Brain pericyte (primary cell): ENCODE measurements around the gene SLC19A1.
A peak's percentile ranks its signal among the peaks of the same experiment; 100 is the strongest.

Source experiments
- DNase-seq: peaks from one replicate; pipeline ENCODE4 v3.0.0-alpha.2; 2012; ENCODE audit warnings: low read depth, low spot score

Gene SLC19A1

DNA sequence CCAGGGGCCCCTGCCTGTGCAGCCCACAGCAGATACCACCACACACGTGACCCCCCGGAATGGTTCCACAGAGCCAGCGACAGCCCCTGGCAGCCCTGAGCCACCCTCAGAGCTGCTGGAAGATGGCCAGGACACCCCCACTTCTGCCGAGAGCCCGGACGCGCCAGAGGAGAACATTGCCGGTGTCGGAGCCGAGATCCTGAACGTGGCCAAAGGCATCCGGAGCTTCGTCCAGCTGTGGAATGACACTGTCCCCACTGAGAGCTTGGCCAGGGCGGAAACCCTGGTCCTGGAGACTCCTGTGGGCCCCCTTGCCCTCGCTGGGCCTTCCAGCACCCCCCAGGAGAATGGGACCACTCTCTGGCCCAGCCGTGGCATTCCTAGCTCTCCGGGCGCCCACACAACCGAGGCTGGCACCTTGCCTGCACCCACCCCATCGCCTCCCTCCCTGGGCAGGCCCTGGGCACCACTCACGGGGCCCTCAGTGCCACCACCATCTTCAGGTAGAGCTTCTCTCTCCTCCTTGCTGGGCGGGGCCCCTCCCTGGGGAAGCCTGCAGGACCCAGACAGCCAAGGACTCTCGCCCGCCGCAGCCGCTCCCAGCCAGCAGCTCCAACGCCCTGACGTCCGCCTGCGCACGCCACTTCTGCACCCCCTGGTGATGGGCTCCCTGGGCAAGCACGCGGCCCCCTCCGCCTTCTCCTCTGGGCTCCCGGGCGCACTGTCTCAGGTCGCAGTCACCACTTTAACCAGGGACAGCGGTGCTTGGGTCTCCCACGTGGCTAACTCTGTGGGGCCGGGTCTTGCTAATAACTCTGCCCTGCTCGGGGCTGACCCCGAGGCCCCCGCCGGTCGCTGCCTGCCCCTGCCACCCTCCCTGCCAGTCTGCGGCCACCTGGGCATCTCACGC is 86.3 kb downstream of the SLC19A1 start:
- no peak for DNase-seq

DNA sequence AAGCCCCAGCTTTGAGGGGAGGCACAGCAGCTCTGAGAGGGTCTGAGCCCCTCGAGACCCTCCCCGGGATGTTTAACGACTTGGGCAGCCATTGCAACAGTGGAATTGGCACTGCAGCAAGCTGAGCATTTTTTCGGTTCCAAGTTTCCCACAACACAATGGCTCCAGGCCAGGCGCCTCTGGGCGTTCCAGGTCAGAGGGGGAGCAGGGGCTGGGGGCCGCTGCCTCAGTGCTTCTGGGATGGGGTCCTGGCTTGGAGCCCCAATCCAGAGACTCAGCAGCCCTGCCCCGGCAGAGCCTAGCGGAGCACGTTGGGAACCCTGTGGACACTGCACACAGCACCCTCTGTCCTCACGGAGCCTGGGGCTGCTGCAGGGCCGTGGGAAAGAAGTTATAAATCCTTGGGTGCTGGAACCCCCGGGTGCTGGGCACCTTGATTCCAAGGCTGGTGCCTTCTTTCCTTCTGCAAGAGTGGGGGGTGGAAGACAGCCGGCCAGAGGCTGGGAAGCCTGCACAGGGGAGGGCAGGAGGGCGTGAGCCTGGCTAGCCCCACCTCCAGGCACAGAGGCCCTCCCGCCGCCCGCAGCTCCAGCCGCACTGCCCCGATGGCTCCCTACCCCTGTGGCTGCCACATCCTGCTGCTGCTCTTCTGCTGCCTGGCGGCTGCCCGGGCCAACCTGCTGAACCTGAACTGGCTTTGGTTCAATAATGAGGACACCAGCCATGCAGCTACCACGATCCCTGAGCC is 87.1 kb downstream of the SLC19A1 start:
- no peak for DNase-seq

DNA sequence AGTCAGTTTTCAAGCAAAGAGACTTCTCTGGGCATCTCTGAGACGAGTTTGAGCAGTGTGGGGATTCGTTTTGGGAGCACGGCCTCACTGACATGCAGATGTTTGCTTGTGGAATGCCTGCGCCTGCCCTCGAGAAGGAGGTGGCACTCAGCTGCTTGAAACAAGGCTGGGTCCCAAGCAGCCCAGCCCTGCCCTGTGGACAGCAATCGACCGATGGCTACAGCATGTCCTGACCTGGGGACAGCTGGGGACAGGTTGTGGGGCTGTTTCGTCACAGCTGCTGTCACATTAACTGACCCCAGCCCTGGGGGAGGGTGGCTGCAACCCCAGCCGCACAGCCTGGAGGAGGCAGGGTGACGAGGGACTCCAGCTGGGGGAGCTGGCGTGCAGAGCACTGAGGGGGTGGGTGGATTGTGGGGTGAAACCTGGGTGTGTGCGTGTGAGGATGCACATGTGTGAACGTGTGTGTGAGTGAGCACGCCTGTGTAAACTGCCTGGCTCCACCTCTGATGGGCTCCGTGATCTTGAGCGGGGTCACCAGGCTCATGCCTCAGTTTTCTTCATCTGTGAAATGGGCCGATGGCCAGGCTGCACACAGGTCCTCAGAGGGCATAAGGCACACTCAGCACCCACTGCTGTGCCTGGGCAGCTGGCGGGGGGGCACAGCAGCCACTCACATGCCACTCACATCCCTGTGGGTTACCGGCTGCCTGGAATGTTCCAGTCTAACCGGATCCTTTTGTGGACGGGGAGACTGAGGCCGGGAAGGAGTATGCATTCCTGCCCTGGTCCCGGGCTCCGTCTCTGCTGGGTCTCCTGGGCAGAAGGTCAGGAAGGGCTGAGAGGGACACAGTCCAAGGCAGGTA is 87.9 kb downstream of the SLC19A1 start:
- DNase-seq = no peak

DNA sequence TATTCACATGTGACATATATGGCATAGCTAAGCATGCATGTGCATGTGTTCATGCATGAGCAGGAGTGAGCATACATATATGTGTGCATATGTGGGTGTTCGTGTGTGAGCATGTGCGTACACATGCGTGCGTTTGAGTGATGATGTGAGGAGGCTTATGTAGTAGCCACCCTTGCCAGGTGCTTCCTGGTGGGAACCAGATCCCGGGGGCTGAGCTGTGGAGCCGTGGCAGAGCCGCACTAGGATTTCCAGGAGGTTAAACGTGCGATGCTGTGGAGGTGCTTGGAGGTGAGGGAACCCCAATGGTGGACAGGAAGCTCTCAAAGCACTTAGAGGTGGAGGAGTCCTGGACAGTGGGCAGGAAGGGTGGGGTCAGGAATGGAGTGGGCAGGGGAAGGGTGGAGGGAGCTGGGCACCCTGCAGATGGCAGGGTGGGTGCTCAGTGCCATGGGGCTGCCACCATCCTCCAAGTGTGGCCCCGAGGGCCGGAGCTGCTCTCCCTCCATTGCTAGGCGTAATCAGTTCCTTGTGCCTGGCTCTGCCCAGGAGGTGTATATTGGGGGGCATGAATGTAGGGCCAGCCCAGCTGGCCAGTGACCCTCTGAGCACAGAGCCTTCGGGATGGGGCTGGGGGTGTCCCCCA is 88.8 kb downstream of the SLC19A1 start:
- DNase-seq = no peak

DNA sequence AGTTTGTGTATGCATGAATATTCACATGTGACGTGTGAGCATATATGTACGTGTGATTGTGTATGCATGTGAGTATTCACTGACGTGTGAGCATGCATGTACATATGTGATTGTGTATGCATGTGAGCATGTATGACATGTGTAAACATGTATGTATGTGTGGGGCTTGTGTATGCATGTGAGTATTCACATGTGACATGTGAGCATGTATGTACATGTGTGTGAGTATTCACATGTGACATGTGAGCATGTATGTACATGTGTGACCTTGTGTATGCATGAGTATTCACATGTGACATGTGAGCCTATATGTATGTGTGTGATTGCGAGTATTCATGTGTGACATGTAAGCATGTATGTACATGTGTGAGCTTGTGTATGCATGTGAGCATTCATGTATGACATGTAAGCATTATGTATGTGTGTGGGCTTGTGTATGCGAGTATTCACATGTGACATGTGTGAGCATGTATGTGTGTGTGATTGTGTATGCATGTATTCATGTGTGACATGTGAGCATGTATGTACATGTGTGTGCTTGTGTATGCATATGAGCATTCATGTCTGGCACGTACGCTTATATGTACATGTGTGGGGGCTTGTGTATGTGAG is 89.4 kb downstream of the SLC19A1 start:
- DNase-seq = no peak

DNA sequence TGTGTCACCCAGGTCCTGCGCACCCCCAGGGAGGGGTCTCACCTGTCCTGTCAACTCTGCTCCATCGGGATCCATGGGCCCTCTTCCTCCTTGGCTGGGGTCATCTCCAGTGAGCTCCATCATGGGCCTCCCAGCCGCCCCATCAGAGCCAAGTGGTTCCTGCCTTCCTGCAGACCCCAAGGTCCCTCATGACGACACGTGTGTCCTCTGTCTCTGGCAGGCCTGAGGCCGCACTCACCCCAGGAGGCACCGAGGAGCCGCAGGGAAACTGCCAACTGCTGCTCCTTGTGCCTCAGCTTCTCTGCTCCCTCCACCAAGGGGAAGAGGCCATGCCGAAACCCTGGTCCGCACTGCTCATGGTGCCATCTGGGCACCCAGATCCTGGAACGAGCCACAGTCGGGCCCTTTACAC is 90.5 kb downstream of the SLC19A1 start:
- DNase-seq = no peak

DNA sequence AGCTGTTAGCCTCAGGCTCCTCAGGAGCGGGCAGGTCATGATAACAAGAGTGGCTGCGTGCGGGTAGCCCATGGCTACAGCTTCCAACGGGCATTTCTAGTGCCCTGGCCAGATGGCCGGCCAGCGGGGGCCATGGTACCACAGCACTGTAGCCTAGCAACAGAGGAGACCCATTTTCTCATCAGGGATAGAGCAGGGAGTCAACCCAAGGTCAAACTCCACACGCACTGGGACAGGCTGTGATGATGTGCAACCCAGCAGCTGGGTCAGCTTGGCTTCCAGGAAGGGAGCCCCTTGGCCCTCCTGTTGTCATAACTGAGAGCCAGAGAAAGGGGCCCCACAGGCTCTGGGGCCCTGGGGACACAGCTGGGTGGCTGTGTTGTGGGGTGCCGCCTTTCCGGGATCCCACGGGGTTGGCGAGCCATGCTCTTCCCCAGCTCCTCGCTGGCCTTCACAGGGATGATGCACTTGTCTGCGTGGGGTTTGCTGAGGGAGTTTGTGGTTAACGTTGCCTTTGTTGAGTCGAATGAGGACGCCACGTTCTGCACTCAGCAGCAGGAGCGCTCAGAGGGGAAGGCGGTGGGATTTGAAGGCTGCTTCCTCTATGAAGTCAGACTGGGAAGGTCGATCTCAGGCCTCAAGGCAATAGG is 91.0 kb downstream of the SLC19A1 start:
- DNase-seq = peak; percentile 64

DNA sequence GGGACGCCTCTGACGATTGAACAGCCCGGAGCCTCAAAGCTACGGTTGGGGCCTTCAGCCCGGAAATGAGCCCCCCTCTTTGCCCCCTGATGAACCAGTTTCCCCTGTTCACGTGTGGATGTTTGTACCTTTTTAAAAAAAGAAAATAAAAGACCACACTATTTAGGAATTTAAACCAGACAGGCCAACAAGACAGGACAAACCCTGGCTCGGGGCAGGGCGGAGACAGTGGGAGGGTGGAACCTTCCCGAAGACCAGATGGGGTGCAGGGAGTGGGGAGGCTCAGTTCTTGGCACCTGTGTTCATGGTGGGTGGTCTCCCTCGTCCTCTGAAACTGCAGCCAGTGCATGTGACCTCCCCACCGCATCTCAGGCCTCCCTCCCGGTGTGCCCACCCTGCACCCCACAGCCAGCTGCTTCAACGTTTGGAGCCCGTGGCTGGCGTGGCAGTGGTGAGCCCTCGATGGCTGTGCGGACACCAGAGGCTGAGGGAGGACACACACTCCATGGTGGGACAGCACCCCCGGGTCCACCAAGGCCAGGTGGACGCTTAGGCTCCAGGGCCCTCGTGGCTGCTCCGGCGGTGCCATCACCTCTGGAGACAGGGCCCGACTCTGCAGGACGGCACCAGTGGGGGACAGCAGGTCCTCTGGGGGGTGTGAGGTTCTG is 91.7 kb downstream of the SLC19A1 start:
- no peak for DNase-seq

DNA sequence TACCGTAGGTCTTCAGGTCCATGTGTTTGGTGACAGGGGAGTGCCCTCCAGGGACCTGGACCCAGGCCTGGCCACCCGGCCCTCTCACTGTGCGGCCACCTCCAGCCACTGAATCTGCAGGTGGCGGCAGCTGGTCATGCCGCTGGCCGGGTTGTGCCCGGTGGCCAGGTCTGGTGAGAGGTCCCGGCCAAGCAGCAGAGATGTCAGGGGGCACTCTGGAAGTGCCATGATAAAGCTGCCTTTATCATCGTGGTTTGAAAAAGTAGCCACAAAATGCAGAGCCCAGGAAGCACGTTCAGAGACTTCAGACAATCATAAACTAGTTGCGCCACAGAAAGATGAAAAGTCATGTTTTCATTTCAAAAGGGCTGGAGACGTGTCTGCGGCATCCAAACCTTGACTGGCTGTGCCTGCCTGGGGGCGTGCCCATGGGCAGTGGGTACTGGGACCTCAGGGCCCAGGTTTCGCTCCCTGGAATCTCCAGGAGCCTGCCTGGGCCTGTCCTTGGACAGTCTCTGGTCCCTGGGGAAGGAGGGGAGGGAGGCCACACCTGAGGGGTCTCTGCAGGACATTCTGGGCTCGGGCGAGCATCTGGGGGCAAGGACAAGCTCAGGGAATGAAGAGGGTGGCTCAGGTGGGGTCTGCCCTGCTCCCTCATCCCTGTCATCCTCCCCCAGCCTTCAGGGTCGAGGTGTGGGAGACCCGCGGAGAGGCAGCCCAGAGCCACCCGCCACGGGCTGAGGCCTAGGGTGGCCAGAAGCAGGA is 92.4 kb downstream of the SLC19A1 start:
- DNase-seq = no peak

DNA sequence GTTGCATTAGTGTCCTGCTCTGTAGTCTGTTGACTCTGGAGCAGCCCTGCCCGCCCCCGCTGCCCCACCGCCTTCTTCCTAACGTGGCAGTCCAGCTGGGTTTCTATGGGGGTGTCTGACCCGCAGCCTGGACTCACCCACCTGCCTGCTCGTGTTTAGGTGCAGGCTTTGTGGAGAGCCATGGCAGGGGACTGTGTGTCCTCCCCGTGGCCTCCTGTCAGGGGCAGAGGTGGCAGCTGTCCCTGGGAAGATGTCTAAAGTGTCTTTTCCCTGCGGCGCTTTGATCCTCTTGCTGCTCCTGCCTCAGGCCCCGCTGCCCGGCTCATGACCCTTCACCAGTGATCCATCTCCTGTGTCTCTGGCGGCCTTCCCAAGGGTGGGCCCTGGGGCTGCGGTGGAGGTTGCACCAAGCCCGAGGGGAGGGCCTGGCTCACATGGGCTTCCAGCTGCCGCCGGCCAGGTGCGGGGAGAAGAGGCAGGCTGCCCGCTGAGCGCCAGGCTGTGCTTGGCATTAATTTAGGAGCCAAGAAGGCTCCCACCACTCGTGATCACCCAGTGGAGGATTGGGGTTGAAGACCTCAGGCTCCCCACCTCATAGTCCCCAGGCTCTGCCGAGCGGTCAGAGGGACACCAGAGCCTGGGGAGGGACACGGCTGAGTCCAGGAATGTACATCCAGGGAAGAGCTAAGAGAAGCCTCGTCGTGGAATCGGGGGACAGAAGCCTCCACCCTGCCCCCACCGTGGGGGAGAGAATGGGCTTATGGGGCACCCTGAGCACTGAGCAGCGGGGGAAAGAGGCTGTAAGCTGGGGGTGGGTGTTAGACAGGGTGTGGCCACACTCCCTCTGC is 93.2 kb downstream of the SLC19A1 start:
- no peak for DNase-seq

DNA sequence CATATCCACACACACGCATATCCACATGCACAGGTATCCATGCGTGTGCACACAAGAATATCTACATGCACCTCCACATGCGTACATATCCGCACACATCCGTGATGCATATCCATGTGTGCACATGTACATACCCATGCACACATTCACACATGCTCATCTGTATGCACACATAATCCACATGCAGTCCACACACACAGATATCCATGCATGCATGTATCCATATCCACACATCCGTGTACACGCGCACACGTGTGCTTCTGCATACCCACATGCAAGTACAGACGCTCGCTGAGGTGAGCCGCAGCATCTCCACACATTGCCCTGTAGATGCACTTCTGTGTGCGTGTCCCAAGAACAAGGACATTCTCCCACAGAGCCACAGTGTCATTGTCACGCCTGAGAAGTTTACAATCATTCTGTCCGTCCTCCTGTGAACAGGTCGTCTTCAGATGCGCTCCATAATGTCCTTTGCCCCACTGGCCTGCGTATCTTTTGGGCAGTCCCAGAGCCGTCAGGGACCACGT is 93.9 kb downstream of the SLC19A1 start:
- no peak for DNase-seq
